Esophagus squamous epithelium (tissue), 4 donors: Measurements from ENCODE around the gene EWSR1.

Source experiments
- POLR2A ChIP-seq, 4 donors: fragments of 450-650 bp; IDR thresholded peaks; one replicate each; pipeline ENCODE4 v1.6.1; 2017; ENCODE audit warnings: antibody characterized with exemption in 4 of 4, mild to moderate bottlenecking in 4 of 4, moderate library complexity in 3 of 4
- TF ChIP-seq, protein P1 (sequence below), 6 experiments: fragments of 450-650 bp in 4 of 6; fragments of 200-600 bp in 2 of 6; sonication (generic) in 2 of 6; IDR thresholded peaks; one replicate each; pipeline ENCODE4 v1.5.1; 2016 to 2019; ENCODE audit warnings: antibody characterized with exemption in 6 of 6, mild to moderate bottlenecking in 4 of 6, moderate library complexity in 4 of 6

DNA sequence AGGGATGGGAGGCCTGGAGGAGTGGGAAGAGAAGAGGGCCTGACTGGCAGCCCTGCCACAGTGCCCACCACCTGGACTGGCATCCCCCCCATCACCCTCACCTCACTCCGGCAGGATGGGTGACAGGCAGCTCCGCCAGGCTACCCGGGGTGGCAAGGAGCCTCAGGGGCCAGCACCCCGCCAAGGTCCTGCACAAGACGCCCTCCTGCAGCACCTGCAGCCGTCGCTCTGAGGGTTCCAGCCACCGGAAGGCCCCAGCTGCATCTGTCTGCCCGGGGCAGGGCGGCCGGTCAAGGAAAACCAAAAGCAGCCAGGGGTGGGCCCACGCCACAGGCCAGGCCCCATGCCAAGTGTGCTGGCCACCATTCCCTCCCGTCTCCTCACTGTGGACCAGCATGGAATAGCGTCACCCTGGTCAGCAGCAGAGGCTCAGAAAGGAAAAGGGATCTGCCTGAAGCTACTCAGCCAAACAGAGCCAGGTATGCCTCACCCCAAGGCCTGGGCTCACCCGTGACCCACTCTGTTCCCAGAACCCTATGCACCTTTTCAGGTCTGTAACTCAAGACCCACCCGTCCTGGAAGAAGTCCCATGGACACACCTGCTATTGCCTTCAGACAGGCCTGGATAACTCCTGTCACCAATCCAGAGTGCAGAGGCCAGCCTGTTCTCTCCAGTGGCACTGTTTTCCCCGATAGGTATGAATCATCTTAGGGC is 7.3 kb upstream of the EWSR1 start:
- TF ChIP-seq, protein P1, sequence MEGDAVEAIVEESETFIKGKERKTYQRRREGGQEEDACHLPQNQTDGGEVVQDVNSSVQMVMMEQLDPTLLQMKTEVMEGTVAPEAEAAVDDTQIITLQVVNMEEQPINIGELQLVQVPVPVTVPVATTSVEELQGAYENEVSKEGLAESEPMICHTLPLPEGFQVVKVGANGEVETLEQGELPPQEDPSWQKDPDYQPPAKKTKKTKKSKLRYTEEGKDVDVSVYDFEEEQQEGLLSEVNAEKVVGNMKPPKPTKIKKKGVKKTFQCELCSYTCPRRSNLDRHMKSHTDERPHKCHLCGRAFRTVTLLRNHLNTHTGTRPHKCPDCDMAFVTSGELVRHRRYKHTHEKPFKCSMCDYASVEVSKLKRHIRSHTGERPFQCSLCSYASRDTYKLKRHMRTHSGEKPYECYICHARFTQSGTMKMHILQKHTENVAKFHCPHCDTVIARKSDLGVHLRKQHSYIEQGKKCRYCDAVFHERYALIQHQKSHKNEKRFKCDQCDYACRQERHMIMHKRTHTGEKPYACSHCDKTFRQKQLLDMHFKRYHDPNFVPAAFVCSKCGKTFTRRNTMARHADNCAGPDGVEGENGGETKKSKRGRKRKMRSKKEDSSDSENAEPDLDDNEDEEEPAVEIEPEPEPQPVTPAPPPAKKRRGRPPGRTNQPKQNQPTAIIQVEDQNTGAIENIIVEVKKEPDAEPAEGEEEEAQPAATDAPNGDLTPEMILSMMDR (IDR thresholded peaks at IDR 0.05) = no peak
- TF ChIP-seq POLR2A (IDR thresholded peaks at IDR 0.05) = no peak
